H1 (cell line): ENCODE data around the gene MTCH1. TPM values are rescaled to one million over a fixed set of nuclear protein-coding genes. Genes with fewer than 3 reads are reported as not detected.

ENCODE experiments used
- CTCF ChIA-PET: fragments of 300-600 bp; sonication (Branson Sonifier 250); formaldehyde crosslinking; loops from one replicate; lab custom pipeline; 2021; ENCODE audit not compliant: partially characterized antibody; lab: Charles Lee
- POLR2A ChIA-PET: fragments of 300-600 bp; sonication (Branson Sonifier 250); formaldehyde crosslinking; loops from one replicate; lab custom pipeline; 2021; ENCODE audit warnings: inconsistent platforms; ENCODE audit not compliant: partially characterized antibody; lab: Charles Lee
- DNase-seq, 2 experiments: peaks; one replicate each; pipeline versions ENCODE4 v3.0.0 to v3.0.0-alpha.2; 2010 to 2022; ENCODE audit warnings: low spot score in 2 of 2, low read depth in 1 of 2, mixed read lengths in 1 of 2
- FAIRE-seq: peaks from 2 replicates; lab custom pipeline; 2011; peaks lifted over from hg19 to GRCh38; lab: Jason Lieb, UNC
- H2AFZ ChIP-seq: 2 replicates; pipeline ENCODE4 v1.8.1; 2012; ENCODE audit warnings: low read length, inconsistent platforms
- H2AK5ac ChIP-seq: 2 replicates; pipeline ENCODE4 v1.6.1; 2013; ENCODE audit warnings: low read depth, low read length
- H2BK120ac ChIP-seq: replicated peaks from 2 replicates; pipeline ENCODE3; 2013; ENCODE audit warnings: low read depth, low read length, inconsistent platforms
- H2BK12ac ChIP-seq: 2 replicates; pipeline ENCODE4 v1.6.1; 2013; ENCODE audit warnings: low read depth, low read length
- H2BK15ac ChIP-seq: 2 replicates; pipeline ENCODE4 v1.6.1; 2013; ENCODE audit warnings: low read length
- H2BK20ac ChIP-seq: 2 replicates; pipeline ENCODE4 v1.6.1; 2013; ENCODE audit warnings: low read length
- H2BK5ac ChIP-seq: 2 replicates; pipeline ENCODE4 v1.6.1; 2013; ENCODE audit warnings: low read depth, low read length
- H3K14ac ChIP-seq: 2 replicates; pipeline ENCODE4 v1.6.1; 2013; ENCODE audit warnings: inconsistent platforms; ENCODE audit not compliant: insufficient read length
- H3K18ac ChIP-seq: 2 replicates; pipeline ENCODE4 v1.6.1; 2013; ENCODE audit warnings: low read length; ENCODE audit errors: extremely low read depth
- H3K23ac ChIP-seq: 2 replicates; pipeline ENCODE4 v1.6.1; 2013; ENCODE audit warnings: inconsistent platforms; ENCODE audit not compliant: insufficient read length
- H3K23me2 ChIP-seq: 2 replicates; pipeline ENCODE4 v1.6.1; 2013; ENCODE audit warnings: low read depth, low read length
- H3K27ac ChIP-seq: 2 replicates; pipeline ENCODE4 v1.6.1; 2011; ENCODE audit warnings: low read depth, low read length, inconsistent platforms
- H3K27me3 ChIP-seq, 4 experiments: replicated peaks in 1 of 4; 1 replicate in 1 of 4; 2 replicates in 3 of 4; pipeline versions ENCODE4 v1.6.1 to v1.8.1; 2011 to 2013; ENCODE audit warnings: low read length in 3 of 4, mild to moderate bottlenecking in 3 of 4, inconsistent platforms in 2 of 4, mixed read lengths in 2 of 4, moderate library complexity in 1 of 4; ENCODE audit not compliant: control insufficient read depth in 3 of 4, insufficient read depth in 3 of 4; ENCODE audit errors: extremely low read depth in 1 of 4
- H3K36me3 ChIP-seq, 4 experiments: 2 replicates each; pipeline versions ENCODE4 v1.6.1 to v1.8.1; 2011 to 2013; ENCODE audit warnings: mild to moderate bottlenecking in 4 of 4, low read length in 3 of 4, moderate library complexity in 2 of 4, control low read depth in 1 of 4, inconsistent platforms in 1 of 4; ENCODE audit not compliant: insufficient read depth in 4 of 4, control insufficient read depth in 2 of 4
- H3K4ac ChIP-seq: replicated peaks from 2 replicates; pipeline ENCODE3; 2013; ENCODE audit warnings: low read length, low read depth, mixed read lengths, inconsistent platforms; ENCODE audit not compliant: insufficient read length
- H3K4me1 ChIP-seq, 4 experiments: replicated peaks in 1 of 4; 1 replicate in 1 of 4; 2 replicates in 3 of 4; pipeline versions ENCODE4 v1.6.1 to v1.8.1; 2011 to 2013; ENCODE audit warnings: low read length in 3 of 4, inconsistent platforms in 2 of 4, mixed read lengths in 1 of 4; ENCODE audit not compliant: insufficient read depth in 4 of 4, control insufficient read depth in 3 of 4
- H3K4me2 ChIP-seq, 2 experiments: 2 replicates each; pipeline versions ENCODE4 v1.6.1 to v1.8.1; 2011 to 2013; ENCODE audit warnings: low read depth in 2 of 2, low read length in 2 of 2, control low read depth in 1 of 2, inconsistent platforms in 1 of 2, mild to moderate bottlenecking in 1 of 2; ENCODE audit not compliant: insufficient read depth in 1 of 2
- H3K4me3 ChIP-seq, 4 experiments: fragments of 200-600, 300-600 bp in 1 of 4; sonication (generic), shearing (Covaris generic), sonication (Bioruptor Twin) in 1 of 4; 2 replicates each; pipeline versions ENCODE4 v1.5.1 to v1.8.1; 2011 to 2016; ENCODE audit warnings: low read length in 4 of 4, low read depth in 3 of 4, control low read depth in 2 of 4, inconsistent platforms in 2 of 4, mild to moderate bottlenecking in 2 of 4, mixed read lengths in 1 of 4, moderate library complexity in 1 of 4; ENCODE audit not compliant: insufficient read depth in 2 of 4; ENCODE audit errors: extremely low read depth in 1 of 4
- H3K56ac ChIP-seq: replicated peaks from 2 replicates; pipeline ENCODE3; 2013; ENCODE audit warnings: low read depth, mild to moderate bottlenecking, mixed read lengths, low read length, inconsistent platforms; ENCODE audit not compliant: insufficient read length
- H3K79me1 ChIP-seq: 2 replicates; pipeline ENCODE4 v1.6.1; 2013; ENCODE audit warnings: low read depth, low read length, control low read depth
- H3K79me2 ChIP-seq, 2 experiments: 2 replicates each; pipeline versions ENCODE4 v1.6.1 to v1.8.1; 2012 to 2013; ENCODE audit warnings: low read length in 2 of 2, mild to moderate bottlenecking in 2 of 2, inconsistent platforms in 1 of 2; ENCODE audit not compliant: insufficient read depth in 2 of 2, control insufficient read depth in 1 of 2
- H3K9ac ChIP-seq, 4 experiments: replicated peaks in 1 of 4; 1 replicate in 1 of 4; 2 replicates in 3 of 4; pipeline versions ENCODE4 v1.6.1 to v1.8.1; 2011 to 2013; ENCODE audit warnings: low read depth in 3 of 4, low read length in 3 of 4, control low read depth in 2 of 4, mild to moderate bottlenecking in 2 of 4, moderate library complexity in 2 of 4, inconsistent platforms in 1 of 4; ENCODE audit errors: extremely low read depth in 1 of 4
- H3K9me3 ChIP-seq, 2 experiments: 2 replicates each; pipeline versions ENCODE4 v1.6.1 to v1.8.1; 2012 to 2013; ENCODE audit warnings: mild to moderate bottlenecking in 2 of 2, moderate library complexity in 2 of 2, control low read depth in 1 of 2, inconsistent platforms in 1 of 2, low read depth in 1 of 2, low read length in 1 of 2, mixed read lengths in 1 of 2; ENCODE audit not compliant: insufficient read depth in 2 of 2
- H4K20me1 ChIP-seq, 2 experiments: replicated peaks in 1 of 2; 2 replicates each; pipeline versions ENCODE3 to v1.8.1; 2011 to 2013; ENCODE audit warnings: inconsistent platforms in 2 of 2, low read length in 2 of 2, mild to moderate bottlenecking in 1 of 2; ENCODE audit not compliant: insufficient read depth in 2 of 2, control insufficient read depth in 1 of 2
- H4K5ac ChIP-seq: 2 replicates; pipeline ENCODE4 v1.6.1; 2013; ENCODE audit warnings: low read length, low read depth, mixed read lengths, inconsistent platforms; ENCODE audit not compliant: insufficient read length
- H4K8ac ChIP-seq: 2 replicates; pipeline ENCODE4 v1.8.0; 2013; ENCODE audit warnings: mild to moderate bottlenecking, moderate library complexity, low read length, inconsistent platforms; ENCODE audit not compliant: insufficient read depth; ENCODE audit errors: extremely low read depth
- H4K91ac ChIP-seq: replicated peaks from 2 replicates; pipeline ENCODE3; 2013; ENCODE audit warnings: low read length, mixed read lengths, inconsistent platforms; ENCODE audit not compliant: insufficient read length
- BRCA1 ChIP-seq: IDR thresholded peaks from 2 replicates; pipeline ENCODE4 v1.6.1; 2012; ENCODE audit warnings: low read depth, low read length, improper control_type of control experiment
- CEBPB ChIP-seq: IDR thresholded peaks from 2 replicates; pipeline ENCODE4 v1.6.1; 2012; ENCODE audit warnings: low read depth, low read length
- GTF2F1 ChIP-seq: IDR thresholded peaks from 2 replicates; pipeline ENCODE4 v1.6.1; 2012; ENCODE audit warnings: low read depth, low read length, improper control_type of control experiment, borderline replicate concordance
- KDM1A ChIP-seq: fragments of 200-600, 300-600 bp; sonication (generic); IDR thresholded peaks from 2 replicates; pipeline ENCODE4 v1.7.1; 2016; ENCODE audit warnings: mild to moderate bottlenecking, low read length, borderline replicate concordance
- SIN3A ChIP-seq, 2 experiments: IDR thresholded peaks in 1 of 2; conservative IDR thresholded peaks in 1 of 2; 2 replicates each; pipeline ENCODE4 v1.6.1; 2011 to 2012; ENCODE audit warnings: low read length in 2 of 2, improper control_type of control experiment in 1 of 2, low read depth in 1 of 2, mild to moderate bottlenecking in 1 of 2
- SRF ChIP-seq: IDR thresholded peaks from 2 replicates; pipeline ENCODE4 v1.6.1; 2011; ENCODE audit warnings: mild to moderate bottlenecking, low read depth, low read length, moderate library complexity
- TCF12 ChIP-seq: IDR thresholded peaks from 2 replicates; pipeline ENCODE4 v1.6.1; 2011; ENCODE audit warnings: low read depth, mild to moderate bottlenecking, low read length
- WGBS, 2 experiments: shearing (Covaris generic) in 1 of 2; methylation state at CpG; one replicate each; pipeline versions ENCODE4 v1.1.6 to v1.1.7; 2013 to 2015; ENCODE audit warnings: low lambda C conversion rate in 2 of 2, mixed read lengths in 2 of 2, inconsistent platforms in 1 of 2, low coverage in 1 of 2, missing lambda C conversion rate in 1 of 2; ENCODE audit not compliant: insufficient replicate concordance in 2 of 2, insufficient coverage in 1 of 2, insufficient read length in 1 of 2; ENCODE audit errors: extremely low coverage in 1 of 2, missing lambda C conversion rate in 1 of 2; 5-methylcytosine and 5-hydroxymethylcytosine counted together
- polyA plus RNA-seq, 7 experiments: library from polyadenylated mRNA; depleted of rRNA in 3 of 7; stranded (reverse) in 5 of 7; unstranded in 2 of 7; fragments of >200 nt in 5 of 7; fragments of 200-250 nt in 2 of 7; gene quantifications; 1 replicate in 5 of 7; 2 replicates in 1 of 7; 4 replicates in 1 of 7; pipeline versions ENCODE4 v1.2.1 to v1.2.3, GENCODE V29; 2011 to 2013; ENCODE audit warnings: missing spikeins in 2 of 7, mixed read lengths in 2 of 7
- total RNA-seq: library from RNA; stranded (reverse); fragmentation: NEBNext Ultra II Directional; extraction: Animal tissue kit (Norgen Biotek cat#: 25700); gene quantifications from 2 replicates; pipeline ENCODE4 v1.2.1, GENCODE V29; 2021

Gene MTCH1
- total and polyA plus RNA-seq, 2 of the 8 experiments (the other 6 are each of a cell fraction or from before 2014, with no cell fraction given) = 169 to 214 TPM

DNA sequence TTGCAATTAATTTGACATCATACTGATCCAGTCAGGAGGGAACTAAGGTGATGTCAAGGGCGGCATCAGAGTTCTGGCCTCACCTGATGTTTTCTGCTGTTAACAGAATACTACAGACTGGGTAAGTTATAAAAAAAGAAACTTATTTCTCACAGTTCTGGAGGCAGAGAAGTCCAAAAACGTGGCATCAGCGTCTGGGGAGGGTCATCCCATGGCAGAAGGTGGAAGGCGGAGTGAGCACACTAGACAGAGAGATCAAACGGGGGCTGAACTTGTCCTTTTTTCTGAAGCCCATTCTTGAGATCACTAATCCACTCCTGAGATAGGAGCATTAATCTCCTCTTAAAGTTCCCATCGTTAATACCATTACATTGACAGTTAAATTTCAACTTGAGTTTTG lies 3.3 kb upstream of the MTCH1 start:
- Histone ChIP-seq H3K79me1 (peaks cover 4% of the 10 kb centered on the region), H4K5ac (no peak overlapping the region), H3K4me2 (no peak overlapping the region), H3K36me3 (no peaks in the 10 kb centered on the region), H2AK5ac (no peak overlapping the region), H4K91ac (no peak overlapping the region), H3K79me2 (peaks cover 16% of the 10 kb centered on the region in 2 experiments), H3K23me2 (peaks cover 13% of the 10 kb centered on the region; the same call in 1 of the 2 replicates), H3K18ac (no peak overlapping the region), H3K4ac (no peak overlapping the region), H3K23ac (no peak overlapping the region), H4K20me1 (peaks cover 4 to 5% of the 10 kb centered on the region in 2 experiments), H3K4me3 (no peak overlapping the region), H3K14ac (no peak overlapping the region), H3K9ac (no peak overlapping the region), H3K4me1 (peaks cover 0 to 6% (median 3%) of the 10 kb centered on the region in 4 experiments; a peak in 4 of 7 replicates), H3K27me3 (no peaks in the 10 kb centered on the region; a peak in 1 of 7 replicates), H2BK5ac (no peak overlapping the region), H4K8ac (no peak overlapping the region), H2BK120ac (no peak overlapping the region), H2BK15ac (no peak overlapping the region), H2BK12ac (no peak overlapping the region), H3K56ac (no peak overlapping the region), H2AFZ (no peak overlapping the region), H2BK20ac (no peak overlapping the region), H3K27ac (no peak overlapping the region), H3K9me3 (no peaks in the 10 kb centered on the region)
- TF ChIP-seq CEBPB (no peak), GTF2F1 (no peak), TCF12 (no peak), SRF (no peak), SIN3A (conservative IDR thresholded peaks at IDR 0.05 in 1 of 2, IDR thresholded peaks at IDR 0.05 in 1 of 2; ENCODE audit: low read depth in 1 of 2, low read length in 2 of 2) (no peak), BRCA1 (no peak), KDM1A (no peak)
- FAIRE-seq (no peak), DNase-seq (no peak)
- ChIA-PET POLR2A (interaction anchor here (1.3 kb wide), 1 partner anchor 12 kb away, joined by 3 read pairs; no protein-coding TSS in a partner anchor), CTCF (interaction anchor here (1.2 to 3.5 kb wide), 3 partner anchors 9 to 29 kb away, joined by 4 to 21 read pairs (median 14); no protein-coding TSS in a partner anchor)
- WGBS, 2 experiments = 82% methylated on average over 6 of the region's 6 CpGs; no CpG with 5 or more reads in 1 of the 2 experiments
